H9 (cell line): ENCODE results near the gene SWI5. TPM values are rescaled to one million over a fixed set of nuclear protein-coding genes. Genes with fewer than 3 reads are reported as not detected.

Experiments used
- DNase-seq: peaks from one replicate; pipeline ENCODE4 v3.0.0-alpha.2; 2017
- H2AFZ ChIP-seq: one replicate; pipeline ENCODE4 v1.6.1; 2013; ENCODE audit warnings: mild to moderate bottlenecking, low read length, control low read depth, moderate library complexity
- H2AK5ac ChIP-seq: 2 replicates; pipeline ENCODE4 v1.6.1; 2013; ENCODE audit warnings: low read length, control low read depth, mixed read lengths; ENCODE audit not compliant: insufficient read length
- H2BK120ac ChIP-seq: one replicate; pipeline ENCODE4 v1.6.1; 2013; ENCODE audit warnings: low read depth, mild to moderate bottlenecking, low read length, control low read depth, inconsistent platforms; ENCODE audit not compliant: poor library complexity, severe bottlenecking
- H2BK12ac ChIP-seq: 2 replicates; pipeline ENCODE4 v1.6.1; 2013; ENCODE audit warnings: low read length, control low read depth, mixed read lengths, low read depth; ENCODE audit not compliant: insufficient read length
- H2BK15ac ChIP-seq: 2 replicates; pipeline ENCODE4 v1.6.1; 2013; ENCODE audit warnings: low read depth, low read length, control low read depth
- H2BK20ac ChIP-seq: one replicate; pipeline ENCODE4 v1.6.1; 2013; ENCODE audit warnings: low read depth, mild to moderate bottlenecking, low read length, control low read depth, inconsistent platforms; ENCODE audit not compliant: poor library complexity, severe bottlenecking
- H2BK5ac ChIP-seq: 2 replicates; pipeline ENCODE4 v1.6.1; 2013; ENCODE audit warnings: low read length, control low read depth, mixed read lengths; ENCODE audit not compliant: insufficient read length
- H3K14ac ChIP-seq: 2 replicates; pipeline ENCODE4 v1.6.1; 2013; ENCODE audit warnings: low read length, control low read depth; ENCODE audit not compliant: insufficient read depth
- H3K18ac ChIP-seq: 2 replicates; pipeline ENCODE4 v1.6.1; 2013; ENCODE audit warnings: low read depth, mild to moderate bottlenecking, mixed read lengths, low read length, control low read depth; ENCODE audit not compliant: insufficient read length
- H3K23ac ChIP-seq: 2 replicates; pipeline ENCODE4 v1.6.1; 2013; ENCODE audit warnings: low read length, control low read depth, mixed read lengths, low read depth; ENCODE audit not compliant: insufficient read length
- H3K23me2 ChIP-seq: 2 replicates; pipeline ENCODE4 v1.6.1; 2013; ENCODE audit warnings: low read depth, mild to moderate bottlenecking, mixed read lengths, low read length, control low read depth; ENCODE audit not compliant: insufficient read length, poor library complexity, severe bottlenecking
- H3K27ac ChIP-seq: 2 replicates; pipeline ENCODE4 v1.5.1; 2013; ENCODE audit warnings: low read length, control low read depth, mixed read lengths, low read depth; ENCODE audit not compliant: insufficient read length
- H3K27me3 ChIP-seq: 2 replicates; pipeline ENCODE4 v1.6.1; 2013; ENCODE audit warnings: low read length, control low read depth, inconsistent platforms; ENCODE audit not compliant: insufficient read depth
- H3K4ac ChIP-seq: 2 replicates; pipeline ENCODE4 v1.6.1; 2013; ENCODE audit warnings: low read depth, mild to moderate bottlenecking, control low read depth, inconsistent platforms, low read length, moderate library complexity
- H3K4me1 ChIP-seq: 2 replicates; pipeline ENCODE4 v1.6.1; 2013; ENCODE audit warnings: low read length, control low read depth, inconsistent platforms; ENCODE audit not compliant: insufficient read depth
- H3K4me2 ChIP-seq: 2 replicates; pipeline ENCODE4 v1.6.1; 2013; ENCODE audit warnings: low read length, control low read depth, mixed read lengths; ENCODE audit not compliant: insufficient read length, insufficient read depth
- H3K56ac ChIP-seq: 2 replicates; pipeline ENCODE4 v1.6.1; 2013; ENCODE audit warnings: low read depth, mild to moderate bottlenecking, mixed read lengths, low read length, control low read depth; ENCODE audit not compliant: insufficient read length
- H3K79me1 ChIP-seq: 2 replicates; pipeline ENCODE4 v1.6.1; 2013; ENCODE audit warnings: low read depth, mild to moderate bottlenecking, moderate library complexity, low read length, control low read depth, inconsistent platforms; ENCODE audit not compliant: insufficient read depth, poor library complexity, severe bottlenecking
- H3K79me2 ChIP-seq: 2 replicates; pipeline ENCODE4 v1.6.1; 2013; ENCODE audit warnings: low read length, control low read depth, inconsistent platforms; ENCODE audit not compliant: insufficient read depth
- H3K9ac ChIP-seq: 2 replicates; pipeline ENCODE4 v1.6.1; 2013; ENCODE audit warnings: low read length, control low read depth, mixed read lengths; ENCODE audit not compliant: insufficient read length; ENCODE audit errors: extremely low read depth
- H3K9me3 ChIP-seq: one replicate; pipeline ENCODE4 v1.6.1; 2013; ENCODE audit warnings: low read depth, low read length, inconsistent platforms; ENCODE audit not compliant: control insufficient read depth
- H3T11ph ChIP-seq: one replicate; pipeline ENCODE4 v1.6.1; 2013; ENCODE audit warnings: mild to moderate bottlenecking, low read length, control low read depth, inconsistent platforms
- H4K20me1 ChIP-seq: one replicate; pipeline ENCODE4 v1.6.1; 2013; ENCODE audit not compliant: control insufficient read depth, insufficient read length, insufficient read depth
- H4K5ac ChIP-seq: 2 replicates; pipeline ENCODE4 v1.6.1; 2013; ENCODE audit warnings: low read depth, mild to moderate bottlenecking, mixed read lengths, low read length, control low read depth; ENCODE audit not compliant: insufficient read length
- H4K8ac ChIP-seq: replicated peaks from 2 replicates; pipeline ENCODE4 v1.6.1; 2013; ENCODE audit warnings: low read length, control low read depth, mixed read lengths, low read depth; ENCODE audit not compliant: insufficient read length
- H4K91ac ChIP-seq: 2 replicates; pipeline ENCODE4 v1.6.1; 2013; ENCODE audit warnings: low read depth, mild to moderate bottlenecking, moderate library complexity, mixed read lengths, low read length, control low read depth; ENCODE audit not compliant: insufficient read length
- H3K27ac Mint-ChIP-seq, 3 experiments: 2 replicates in 2 of 3; 3 replicates in 1 of 3; pipeline ENCODE4 v1.8.0; 2020 to 2021; ENCODE audit warnings: mixed read lengths in 3 of 3, mild to moderate bottlenecking in 1 of 3, moderate library complexity in 1 of 3
- H3K27me3 Mint-ChIP-seq: 2 replicates; pipeline ENCODE4 v1.8.0; 2021; ENCODE audit warnings: low read depth, mild to moderate bottlenecking, moderate library complexity, mixed read lengths
- H3K36me3 Mint-ChIP-seq, 3 experiments: 2 replicates in 2 of 3; 3 replicates in 1 of 3; pipeline ENCODE4 v1.8.0; 2020 to 2021; ENCODE audit warnings: low read depth in 3 of 3, mixed read lengths in 3 of 3; ENCODE audit not compliant: insufficient read depth in 1 of 3
- H3K4me1 Mint-ChIP-seq, 2 experiments: 2 replicates each; pipeline ENCODE4 v1.8.0; 2020; ENCODE audit warnings: mixed read lengths in 2 of 2
- H3K4me3 Mint-ChIP-seq, 2 experiments: 2 replicates in 1 of 2; 3 replicates in 1 of 2; pipeline ENCODE4 v1.8.0; 2020 to 2021; ENCODE audit warnings: mild to moderate bottlenecking in 2 of 2, mixed read lengths in 2 of 2, moderate library complexity in 1 of 2
- H3K9me3 Mint-ChIP-seq, 2 experiments: 2 replicates in 1 of 2; 3 replicates in 1 of 2; pipeline ENCODE4 v1.8.0; 2020; ENCODE audit warnings: mild to moderate bottlenecking in 2 of 2, mixed read lengths in 2 of 2, moderate library complexity in 1 of 2
- WGBS: extraction: QIAGEN DNeasy Blood & Tissue Kit; methylation state at CpG from one replicate; pipeline ENCODE4 v1.1.7; 2013; ENCODE audit warnings: missing lambda C conversion rate, low lambda C conversion rate, mixed read lengths; ENCODE audit not compliant: insufficient read length; ENCODE audit errors: extremely low coverage; 5-methylcytosine and 5-hydroxymethylcytosine counted together
- total RNA-seq: library from RNA; stranded (reverse); gene quantifications from 2 replicates; pipeline ENCODE4 v1.2.1, GENCODE V29; 2021
- TF ChIP-seq, protein P1 (sequence below): fragments of 200-600 bp; sonication (generic); conservative IDR thresholded peaks from 3 replicates; pipeline ENCODE4 v1.8.0; 2021; ENCODE audit warnings: antibody characterized with exemption, mild to moderate bottlenecking

Gene SWI5
- total RNA-seq, 1 experiment from 2014 or later: 25.6 TPM

DNA sequence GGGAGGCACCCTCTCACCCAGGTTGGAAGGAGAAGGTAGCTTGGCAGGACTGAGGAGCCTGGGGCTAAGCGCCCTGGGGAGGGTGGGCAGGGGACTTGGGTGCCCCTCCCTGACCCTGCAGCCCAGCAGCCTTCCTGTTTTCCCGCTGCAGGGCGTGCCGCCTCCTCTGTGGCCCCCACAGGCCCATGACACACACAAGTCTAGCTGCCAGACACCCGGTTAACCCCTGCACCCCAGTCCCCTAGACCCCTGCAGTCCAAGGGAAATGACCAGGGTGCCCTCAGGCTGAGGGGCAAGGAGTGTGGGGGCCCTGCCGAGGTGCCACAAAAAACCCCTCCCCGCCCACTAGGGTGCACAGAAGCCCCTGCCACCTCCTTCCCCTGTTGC lies 33.3 kb upstream of the SWI5 start:
- no peaks in the 10 kb centered on the region for H3K79me2 ChIP-seq
- H3K18ac ChIP-seq: no peak overlapping the region
- H3K9me3 Mint-ChIP-seq: no peaks in the 10 kb centered on the region
- peaks cover 15 to 21% of the 10 kb centered on the region in 2 experiments for H3K4me1 Mint-ChIP-seq
- no peak overlapping the region for H4K8ac ChIP-seq
- no peak overlapping the region for H4K5ac ChIP-seq
- WGBS: no CpG with 5 or more reads among the region's 7 CpGs
- H2BK15ac ChIP-seq: no peak overlapping the region
- peaks cover 17 to 30% (median 25%) of the 10 kb centered on the region in 3 experiments for H3K36me3 Mint-ChIP-seq
- H3K56ac ChIP-seq: no peak overlapping the region
- no peak for DNase-seq
- no peak overlapping the region for H3K23ac ChIP-seq
- H3T11ph ChIP-seq: no peak overlapping the region
- no peak overlapping the region for H3K4me2 ChIP-seq
- no peak overlapping the region for H3K4ac ChIP-seq
- H2AK5ac ChIP-seq: no peak overlapping the region
- H3K27me3 Mint-ChIP-seq: no peaks in the 10 kb centered on the region; the same call in 1 of the 2 replicates
- no peaks in the 10 kb centered on the region for H3K79me1 ChIP-seq
- no peak overlapping the region for H3K9ac ChIP-seq
- no peak overlapping the region for H3K27ac Mint-ChIP-seq
- H2BK120ac ChIP-seq: no peak overlapping the region
- H2BK12ac ChIP-seq: no peak overlapping the region
- H3K27ac ChIP-seq: no peak overlapping the region
- H3K14ac ChIP-seq: no peak overlapping the region; the same call in 1 of the 2 replicates
- TF ChIP-seq, protein P1, sequence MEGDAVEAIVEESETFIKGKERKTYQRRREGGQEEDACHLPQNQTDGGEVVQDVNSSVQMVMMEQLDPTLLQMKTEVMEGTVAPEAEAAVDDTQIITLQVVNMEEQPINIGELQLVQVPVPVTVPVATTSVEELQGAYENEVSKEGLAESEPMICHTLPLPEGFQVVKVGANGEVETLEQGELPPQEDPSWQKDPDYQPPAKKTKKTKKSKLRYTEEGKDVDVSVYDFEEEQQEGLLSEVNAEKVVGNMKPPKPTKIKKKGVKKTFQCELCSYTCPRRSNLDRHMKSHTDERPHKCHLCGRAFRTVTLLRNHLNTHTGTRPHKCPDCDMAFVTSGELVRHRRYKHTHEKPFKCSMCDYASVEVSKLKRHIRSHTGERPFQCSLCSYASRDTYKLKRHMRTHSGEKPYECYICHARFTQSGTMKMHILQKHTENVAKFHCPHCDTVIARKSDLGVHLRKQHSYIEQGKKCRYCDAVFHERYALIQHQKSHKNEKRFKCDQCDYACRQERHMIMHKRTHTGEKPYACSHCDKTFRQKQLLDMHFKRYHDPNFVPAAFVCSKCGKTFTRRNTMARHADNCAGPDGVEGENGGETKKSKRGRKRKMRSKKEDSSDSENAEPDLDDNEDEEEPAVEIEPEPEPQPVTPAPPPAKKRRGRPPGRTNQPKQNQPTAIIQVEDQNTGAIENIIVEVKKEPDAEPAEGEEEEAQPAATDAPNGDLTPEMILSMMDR: no peak
- peaks cover 5% of the 10 kb centered on the region; the same call in 1 of the 2 replicates for H3K4me1 ChIP-seq
- H3K9me3 ChIP-seq: no peaks in the 10 kb centered on the region
- no peak overlapping the region for H4K91ac ChIP-seq
- H2AFZ ChIP-seq: no peak overlapping the region
- H2BK5ac ChIP-seq: no peak overlapping the region
- peaks cover 5% of the 10 kb centered on the region for H4K20me1 ChIP-seq
- no peaks in the 10 kb centered on the region for H3K27me3 ChIP-seq
- H2BK20ac ChIP-seq: no peak overlapping the region
- no peak overlapping the region for H3K4me3 Mint-ChIP-seq
- H3K23me2 ChIP-seq: no peaks in the 10 kb centered on the region
